Measurements from ENCODE around the gene INSL4. TPM values are rescaled to one million over a fixed set of nuclear protein-coding genes. Genes with fewer than 3 reads are reported as not detected.
A peak's percentile ranks its signal among the peaks of the same experiment; 100 is the strongest.

INSL4 gene
- total and polyA plus RNA-seq, 10 of the 15 experiments (the other 5 are each of a cell fraction or from before 2014, with no cell fraction given): 0.03 TPM; not detected in 9

DNA sequence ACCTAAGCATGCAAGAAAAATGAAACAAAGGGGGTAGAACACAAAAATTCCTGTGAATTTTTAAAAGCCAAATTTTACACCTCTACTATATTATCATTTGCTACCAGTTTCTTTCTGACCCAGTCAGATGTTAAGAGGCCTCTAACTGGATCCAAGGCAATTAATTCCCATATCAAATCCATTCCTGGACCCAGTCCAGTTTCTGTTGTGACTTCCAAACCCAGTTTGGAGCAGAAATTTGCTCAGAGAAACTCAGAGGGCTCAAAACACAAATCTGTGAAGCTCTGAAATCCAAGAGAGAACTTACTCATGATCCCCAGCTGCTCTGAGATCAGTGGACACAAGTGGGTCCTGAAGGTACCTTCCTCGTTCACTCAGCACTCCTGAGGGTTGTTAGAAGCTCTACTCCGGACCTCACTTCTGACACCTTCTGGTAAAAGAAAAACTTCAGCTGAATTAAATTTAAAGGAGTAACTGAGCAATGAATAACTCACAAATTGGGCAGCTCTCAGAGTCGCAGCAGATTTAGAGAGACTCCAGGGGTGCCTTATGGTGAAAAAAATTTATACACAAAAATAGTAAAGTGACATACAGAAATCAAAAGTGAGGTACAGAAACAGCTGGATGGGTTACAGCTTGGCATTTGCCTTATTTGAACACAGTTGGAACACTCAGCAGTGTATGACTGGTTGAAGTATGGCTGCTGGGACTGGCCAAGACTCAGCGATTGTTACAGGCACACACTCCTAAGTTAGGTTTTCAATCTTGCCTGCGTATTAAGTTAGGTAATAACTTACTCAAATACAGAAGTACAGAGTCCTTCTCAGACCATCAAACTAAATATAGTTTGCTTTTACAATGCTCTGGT, 32.4 kb downstream of the INSL4 start:
- Histone ChIP-seq H3K9me3 (replicated peaks; ENCODE audit: control insufficient read depth, insufficient read depth, low read length) (no peaks in the 10 kb centered on the region; the same call in 2 of the 3 replicates), H3K4me1 (ENCODE audit: control insufficient read depth, insufficient read depth, low read length) (no peaks in the 10 kb centered on the region), H3K79me2 (ENCODE audit: control insufficient read depth, insufficient read depth, low read length) (no peaks in the 10 kb centered on the region), H3K36me3 (ENCODE audit: control insufficient read depth in 2 of 2, insufficient read depth in 2 of 2, low read length in 1 of 2) (no peaks in the 10 kb centered on the region), H3K4me2 (ENCODE audit: control insufficient read depth, insufficient read depth) (no peak overlapping the region), H3K27me3 (replicated peaks in 1 of 2; ENCODE audit: control insufficient read depth in 2 of 2, insufficient read depth in 2 of 2, low read length in 1 of 2) (no peaks in the 10 kb centered on the region), H3K4me3 (no peak overlapping the region), H3K27ac (ENCODE audit: control insufficient read depth, insufficient read depth) (no peak overlapping the region), H3K9ac (ENCODE audit: control insufficient read depth, insufficient read depth, low read length) (no peak overlapping the region), H2AFZ (ENCODE audit: control insufficient read depth, low read depth, low read length) (peak overlapping the region; percentile 41), H4K20me1 (ENCODE audit: control insufficient read depth, insufficient read depth) (no peaks in the 10 kb centered on the region)
- RAD21 ChIA-PET (ENCODE audit: unreplicated experiment): interaction anchor here (0.6 kb wide), 1 partner anchor 86 kb away, joined by 3 read pairs; no protein-coding TSS in a partner anchor
- CTCF ChIA-PET: interaction anchor here (0.5 to 1.3 kb wide), 10 partner anchors 10 to 514 kb away, joined by 3 to 5 read pairs (median 4); no protein-coding TSS in a partner anchor
- FAIRE-seq (no peak), DNase-seq (ENCODE audit: low read depth, low spot score) (no peak), ATAC-seq (peak; percentile 79)
- 55% methylated on average over 5 of the region's 5 CpGs for WGBS (ENCODE audit: insufficient coverage, insufficient replicate concordance, low lambda C conversion rate, missing lambda C conversion rate)
- SMC1A ChIA-PET (ENCODE audit: uncharacterized antibody, unreplicated experiment): interaction anchor here (0.5 to 1.9 kb wide), 6 partner anchors 11 to 620 kb away, joined by 3 to 6 read pairs (median 3); no protein-coding TSS in a partner anchor
- no TSS peak for BruUV-seq (replicated peaks)
- in situ Hi-C loops (cut with MboI): no loop called here
- POLR2A ChIA-PET: no interaction called here
- intact Hi-C loops (cut with micrococcal nuclease; ENCODE audit: unreplicated experiment): loop anchor here (5.0 to 10.0 kb wide), 2 partner anchors 331 to 506 kb away; no protein-coding TSS in a partner anchor
- no peak for TF ChIP-seq SREBF1 (IDR thresholded peaks at IDR 0.05; ENCODE audit: low read length)
- peak; percentile 33; the same call in 1 of the 2 replicates for TF ChIP-seq RAD21 (IDR thresholded peaks at IDR 0.05; ENCODE audit: insufficient read depth, low read depth, low read length)
- TF ChIP-seq MEF2B (IDR thresholded peaks at IDR 0.05; ENCODE audit: partially characterized antibody, poor library complexity, severe bottlenecking): no peak
- TF ChIP-seq CTCF (IDR thresholded peaks at IDR 0.05 in 2 of 3, conservative IDR thresholded peaks at IDR 0.05 in 1 of 3; ENCODE audit: control insufficient read depth in 2 of 3, extremely low read depth in 1 of 3, insufficient read depth in 1 of 3, low read depth in 3 of 3, low read length in 3 of 3): peak; percentile 7 to 17 (median 14); a peak in 1 of 6 replicates
- TF ChIP-seq SMC3 (IDR thresholded peaks at IDR 0.05; ENCODE audit: borderline replicate concordance, low read length): 0 out of 2 replicates have a peak, but pooled peaks have one; percentile 34
- TF ChIP-seq RBBP5 (conservative IDR thresholded peaks at IDR 0.05): no peak
